NCI-H1048 (cell line): ENCODE data around the gene SMIM44.
A peak's percentile ranks its signal among the peaks of the same experiment; 100 is the strongest.

ENCODE experiments used
- DNase-seq: peaks from one replicate; lab custom pipeline; 2025; lab: John Stamatoyannopoulos, UW

The SMIM44 gene

DNA sequence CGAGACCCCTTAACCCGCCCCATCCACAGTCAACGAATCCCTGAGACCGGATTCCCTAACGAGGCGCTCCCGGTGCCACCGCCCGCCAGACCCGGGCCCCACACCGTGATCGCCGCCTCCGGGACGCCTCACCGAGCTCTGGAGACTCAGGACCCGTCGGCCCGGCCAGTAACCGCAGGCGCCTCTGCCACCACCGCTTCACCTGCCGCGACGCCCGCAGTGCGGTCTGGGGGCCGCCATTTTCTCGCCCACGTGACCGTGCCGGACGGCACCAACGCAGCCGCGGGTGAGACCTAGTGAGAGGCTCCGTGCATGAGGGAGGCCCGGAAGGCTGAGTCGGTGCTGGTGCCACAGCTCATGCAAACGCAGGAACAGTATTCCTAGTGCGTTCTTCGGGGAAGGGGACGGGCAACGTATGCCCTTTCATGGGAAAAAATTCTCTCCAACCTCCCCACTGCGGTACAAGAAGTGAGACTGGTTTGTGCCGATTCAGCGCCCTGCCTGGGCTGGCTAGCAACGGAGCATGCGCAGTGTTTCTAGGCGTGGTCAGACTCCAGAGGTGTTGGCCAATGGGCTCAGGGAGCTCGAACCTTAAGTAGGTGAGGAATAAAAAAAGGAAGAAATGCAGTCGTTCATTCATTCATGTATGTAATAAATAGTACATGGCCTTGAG, 17.3 kb upstream of the SMIM44 start, which contains the start of gene DOHH:
TSS of gene DOHH (minus strand) at position 246 of the 673 bp plus-strand sequence. CDS start 3,860 bp downstream, outside the sequence.
- DNase-seq = peak; percentile 88

DNA sequence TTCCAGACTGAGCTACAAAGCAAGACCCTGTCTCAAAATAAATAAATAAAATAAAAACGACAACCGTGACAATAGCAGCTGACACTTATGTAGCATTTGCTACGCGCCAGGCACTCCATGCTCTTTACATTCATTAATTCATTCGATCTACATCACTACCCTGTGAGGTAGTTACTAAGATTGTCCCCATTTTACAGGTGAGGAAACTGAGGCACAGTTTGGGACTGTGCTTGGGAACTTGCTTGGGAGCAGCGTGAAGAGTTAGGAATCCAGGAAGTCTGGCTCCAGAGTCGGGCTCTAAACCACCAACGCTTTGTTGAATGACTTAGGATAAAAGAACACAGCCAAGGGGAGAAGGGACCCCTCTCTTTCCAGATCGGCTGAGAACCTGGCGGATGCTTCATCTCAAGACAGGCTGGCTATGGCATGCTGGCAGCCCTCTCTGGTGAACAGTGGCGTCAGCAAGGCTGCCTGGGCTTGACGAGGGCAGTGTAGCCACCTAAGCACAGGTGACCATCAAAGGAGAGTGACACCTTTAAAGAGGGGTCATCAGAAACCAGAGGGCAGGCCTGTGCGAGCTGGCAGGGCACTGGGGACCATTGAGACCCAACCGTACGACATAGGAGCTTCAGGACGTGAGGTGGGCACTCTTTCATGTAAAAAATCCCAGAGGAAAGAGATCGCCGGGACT, 16.6 kb upstream of the SMIM44 start:
- DNase-seq = no peak

DNA sequence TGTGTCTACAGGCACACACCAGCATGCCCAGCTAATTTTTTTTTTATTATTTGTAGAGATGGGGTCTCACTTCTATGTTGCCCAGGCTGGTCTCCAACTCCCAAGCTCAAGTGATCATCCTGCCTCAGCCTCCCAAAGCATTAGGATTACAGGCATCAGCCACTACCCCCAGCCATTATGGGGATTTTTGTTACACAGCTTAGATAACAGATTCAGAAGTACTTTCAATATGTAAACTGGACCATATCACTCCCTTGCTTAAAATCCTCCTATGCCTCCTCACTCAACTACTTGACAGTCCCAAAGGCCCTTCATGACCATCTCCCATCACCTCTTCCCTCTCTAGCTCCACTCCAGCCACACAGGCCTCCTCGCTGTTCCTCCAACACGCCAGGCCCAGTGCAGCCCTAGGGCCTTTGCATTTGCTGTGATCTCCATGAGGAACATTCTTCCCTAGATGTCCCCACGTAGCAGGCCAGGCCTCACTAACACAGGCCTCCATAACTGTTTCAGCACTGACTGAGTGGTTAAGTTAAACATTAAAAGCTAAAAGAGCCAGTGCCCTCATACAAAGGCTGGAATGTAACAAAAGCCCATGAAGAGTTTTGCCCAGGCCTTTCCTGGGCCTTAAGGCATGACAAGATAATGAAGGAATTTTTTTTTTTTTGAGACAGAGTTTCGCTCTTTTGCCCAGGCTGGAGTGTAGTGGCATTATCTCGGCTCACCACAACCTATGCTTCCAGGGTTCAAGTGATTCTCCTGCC, 14.7 kb upstream of the SMIM44 start:
- no peak for DNase-seq

DNA sequence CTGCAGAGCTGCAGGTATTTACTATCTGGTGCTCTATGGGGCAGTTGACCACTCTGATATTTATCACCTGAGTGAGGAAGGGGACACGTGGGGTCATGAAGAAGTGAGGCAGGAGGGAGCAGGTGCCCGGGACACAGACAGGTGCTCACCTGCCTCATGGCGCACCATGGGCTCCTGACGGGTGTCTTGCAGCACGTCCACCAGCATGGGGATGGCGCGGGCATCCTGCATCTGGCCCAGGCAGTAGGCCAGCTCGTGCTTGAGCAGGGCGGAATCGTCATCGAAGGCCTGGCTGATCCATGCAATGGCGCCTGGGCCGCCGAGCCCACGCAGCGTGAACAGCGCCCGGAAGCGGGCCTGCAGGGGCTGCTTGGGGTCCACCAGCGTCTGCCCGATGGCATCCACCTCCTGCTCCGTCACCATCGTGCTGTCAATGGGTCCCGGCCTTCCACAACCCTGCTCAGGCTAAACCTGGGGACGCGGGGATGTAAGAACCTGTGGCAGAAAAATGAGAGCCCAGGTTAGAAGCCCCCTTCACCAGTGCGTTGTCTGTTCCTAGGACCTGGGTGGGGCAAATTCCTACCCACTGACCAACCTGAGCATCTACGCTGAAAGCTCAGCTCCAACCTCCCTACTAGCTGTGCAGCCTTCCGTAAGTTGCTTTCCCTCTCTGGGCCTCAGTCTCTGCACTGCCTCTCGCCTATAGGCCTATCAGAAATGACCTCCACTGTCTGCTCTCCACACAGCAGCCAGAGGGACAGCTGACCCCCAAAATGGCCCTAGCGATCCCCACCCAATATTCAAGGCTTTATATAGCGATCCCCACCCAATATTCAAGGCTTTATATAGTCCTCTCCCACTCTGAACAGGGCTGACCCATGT, 13.4 kb upstream of the SMIM44 start:
- no peak for DNase-seq

DNA sequence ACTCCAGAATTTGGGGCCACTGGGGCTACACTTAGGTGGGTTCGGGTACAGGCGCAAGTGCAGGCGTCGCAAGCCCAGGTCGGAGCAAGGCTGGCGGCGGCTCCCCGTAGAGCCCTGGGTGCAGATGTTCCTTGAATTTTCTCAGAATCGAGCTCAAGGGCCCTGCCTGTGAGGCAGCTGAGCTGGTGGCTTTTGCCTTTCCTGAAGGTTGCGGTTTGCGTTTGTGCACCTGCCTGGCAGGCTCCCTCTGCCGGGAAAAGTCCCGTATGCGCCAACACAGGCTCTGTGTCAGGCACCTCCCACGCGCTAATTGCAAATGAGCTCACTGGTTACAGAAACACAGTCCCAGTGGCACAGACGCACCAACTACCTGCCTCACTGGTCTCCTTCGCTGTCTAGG, 11.3 kb upstream of the SMIM44 start:
- no peak for DNase-seq

DNA sequence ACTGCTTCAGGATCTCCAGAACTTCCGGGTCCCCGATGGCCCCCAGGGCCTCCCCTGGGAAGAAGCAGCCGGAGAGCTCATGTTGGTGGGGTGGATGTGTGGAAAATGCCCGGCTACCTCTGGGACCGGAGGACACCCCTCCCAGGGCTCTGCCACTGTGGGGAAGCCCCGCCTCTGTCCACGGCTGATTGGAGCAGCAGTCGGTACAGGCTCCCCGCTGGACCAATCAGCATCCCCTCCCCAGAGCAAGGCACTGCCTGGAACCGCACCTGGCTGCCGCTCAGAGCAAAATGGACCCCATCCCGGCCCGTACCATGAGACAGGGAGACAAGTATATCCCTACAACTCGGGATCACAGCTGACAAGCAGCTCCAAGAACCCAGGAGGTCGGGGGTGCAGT, 10.8 kb upstream of the SMIM44 start:
- DNase-seq = no peak

DNA sequence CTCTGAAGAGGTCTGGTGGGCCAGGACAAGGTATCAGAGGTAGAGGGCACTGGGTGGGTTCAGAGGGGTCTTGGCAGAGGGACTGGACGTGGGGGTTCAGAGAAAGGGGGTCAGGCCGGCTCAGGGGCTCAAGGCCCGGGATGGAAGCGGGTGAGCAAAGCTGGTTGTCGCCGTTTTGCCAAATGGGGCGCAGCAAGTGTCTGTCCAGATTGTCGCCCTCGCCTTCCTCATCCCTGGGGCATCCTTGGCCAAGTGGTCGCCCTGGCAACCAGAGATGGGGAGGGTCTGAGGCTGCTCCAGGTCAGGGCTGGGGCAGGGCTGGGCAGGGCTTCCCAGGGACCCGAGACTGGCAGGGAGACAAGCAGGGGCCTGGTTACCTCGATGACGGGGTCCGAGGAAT, 10.4 kb upstream of the SMIM44 start:
- DNase-seq = no peak

DNA sequence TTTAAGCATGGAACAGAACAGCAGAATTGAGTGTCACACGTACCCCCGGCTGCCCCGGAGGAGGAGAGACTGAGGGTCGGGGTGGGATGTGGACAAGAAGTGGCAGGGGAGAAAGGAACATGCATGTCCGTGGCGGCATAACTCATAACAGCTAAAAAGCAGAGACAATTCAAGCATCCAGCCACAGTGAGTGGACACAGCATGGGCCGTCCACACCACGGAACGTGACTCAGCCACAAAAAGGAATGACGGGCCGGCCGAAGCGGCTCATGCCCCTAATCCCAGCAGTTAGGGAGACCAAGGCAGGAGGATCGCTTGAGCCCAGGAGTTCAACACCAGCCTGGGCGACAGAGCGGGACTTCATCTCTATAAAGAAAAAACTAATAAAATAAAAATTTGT, 9.7 kb upstream of the SMIM44 start:
- DNase-seq = no peak

DNA sequence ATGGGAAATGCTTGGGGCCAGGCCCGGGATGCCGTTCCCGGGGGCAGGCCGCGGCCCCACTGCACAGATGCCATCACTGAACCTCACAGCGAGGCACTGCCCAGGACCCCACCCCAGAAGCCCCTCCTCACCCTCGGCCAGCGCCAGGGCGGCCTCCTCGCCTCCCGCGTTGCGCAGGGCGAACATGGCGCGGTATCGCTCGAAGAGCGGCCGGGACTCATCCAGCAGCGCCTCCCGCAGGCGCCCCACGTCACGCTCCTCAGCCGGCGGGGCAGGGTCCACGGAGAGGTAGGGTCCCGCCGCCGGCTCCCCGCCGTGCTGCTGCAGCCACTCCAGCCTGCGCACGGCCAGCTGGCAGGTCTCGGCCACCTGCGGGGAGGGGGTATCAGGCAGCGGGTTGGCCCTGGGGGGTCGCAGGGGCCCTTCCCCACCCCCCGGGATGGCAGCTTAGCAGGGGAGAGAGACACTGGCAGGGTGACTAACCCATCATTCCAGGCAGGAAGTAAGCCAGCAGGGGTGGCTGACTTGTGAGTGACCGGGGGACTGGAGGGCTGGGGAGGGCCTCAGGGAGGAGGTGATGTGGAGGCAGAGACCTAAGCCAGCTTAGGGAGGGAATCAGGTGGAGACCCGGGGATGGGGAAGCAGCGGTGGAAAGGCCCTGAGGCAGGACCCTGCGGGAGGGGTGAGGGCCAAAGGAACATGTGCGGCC, 9.0 kb upstream of the SMIM44 start:
- DNase-seq = no peak

DNA sequence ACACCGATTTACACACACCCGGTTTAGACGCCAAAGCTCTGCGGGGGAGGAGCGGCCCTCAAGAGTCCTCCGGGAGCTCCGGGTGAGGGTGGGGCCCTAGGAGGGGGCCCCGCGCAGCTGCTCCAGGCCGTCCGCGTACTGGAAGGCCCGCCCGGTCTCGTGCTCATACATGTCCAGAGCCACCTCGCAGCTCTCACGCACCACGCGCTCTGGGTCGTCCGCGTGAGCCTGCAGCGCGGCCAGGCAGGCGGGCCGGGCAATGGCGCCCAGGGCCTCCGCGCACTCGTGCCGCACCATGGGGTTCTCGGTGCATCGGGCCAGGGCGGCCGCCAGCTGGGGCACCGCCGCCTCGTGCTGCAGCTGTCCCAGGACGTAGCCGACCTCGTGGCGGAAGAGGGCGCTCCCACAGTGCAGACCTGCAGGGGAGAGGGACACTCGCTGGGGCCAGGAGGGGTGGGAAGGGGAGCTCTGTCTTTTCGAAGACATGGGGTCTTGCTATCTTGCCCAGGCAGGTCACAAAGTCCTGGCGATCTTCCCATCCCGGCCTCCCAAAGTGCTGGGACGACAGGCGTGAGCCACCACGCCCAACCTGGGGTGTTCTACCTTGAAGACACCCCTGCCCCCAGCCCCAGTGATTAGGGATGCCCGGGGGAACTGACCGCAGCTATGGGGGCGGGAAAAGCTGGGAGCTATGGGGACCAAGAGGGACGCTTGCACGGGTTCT, 8.3 kb upstream of the SMIM44 start:
- no peak for DNase-seq

DNA sequence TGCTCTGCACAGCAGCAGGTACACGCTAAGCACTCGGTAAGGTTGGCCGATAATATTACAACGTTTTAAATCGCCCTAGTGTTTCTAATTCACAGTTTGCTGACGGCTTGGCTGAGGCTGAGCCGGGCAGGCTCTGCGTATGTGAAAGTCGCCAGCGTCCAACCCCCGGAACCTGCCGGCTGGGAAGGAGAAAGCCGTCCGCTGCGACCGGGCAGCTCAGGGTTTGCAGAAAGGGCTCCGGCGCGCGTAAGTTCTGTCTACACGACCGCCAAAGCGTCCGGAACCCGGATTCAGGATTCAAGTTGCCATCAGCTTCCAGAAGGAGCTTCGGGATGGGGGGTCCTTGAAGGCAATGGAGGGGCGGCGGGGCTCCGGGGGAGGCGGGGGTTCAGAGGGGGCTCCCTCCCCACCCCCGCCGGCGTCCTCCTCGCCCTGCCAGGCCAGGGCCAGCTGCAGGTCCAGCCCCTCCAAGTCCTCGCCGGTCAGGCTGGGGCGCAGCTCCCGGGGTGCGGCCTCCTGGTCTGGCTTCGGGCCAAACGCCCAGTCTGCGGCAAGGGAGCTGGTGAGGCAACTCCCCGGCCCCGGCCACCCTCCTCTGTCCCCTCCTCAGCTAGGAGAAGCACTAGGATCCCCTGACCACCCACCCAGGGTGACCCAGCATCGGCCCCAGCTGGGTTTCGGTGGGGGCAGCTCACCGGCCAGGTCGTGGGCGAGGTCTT, 575 bp downstream of the SMIM44 start:
- DNase-seq = no peak

DNA sequence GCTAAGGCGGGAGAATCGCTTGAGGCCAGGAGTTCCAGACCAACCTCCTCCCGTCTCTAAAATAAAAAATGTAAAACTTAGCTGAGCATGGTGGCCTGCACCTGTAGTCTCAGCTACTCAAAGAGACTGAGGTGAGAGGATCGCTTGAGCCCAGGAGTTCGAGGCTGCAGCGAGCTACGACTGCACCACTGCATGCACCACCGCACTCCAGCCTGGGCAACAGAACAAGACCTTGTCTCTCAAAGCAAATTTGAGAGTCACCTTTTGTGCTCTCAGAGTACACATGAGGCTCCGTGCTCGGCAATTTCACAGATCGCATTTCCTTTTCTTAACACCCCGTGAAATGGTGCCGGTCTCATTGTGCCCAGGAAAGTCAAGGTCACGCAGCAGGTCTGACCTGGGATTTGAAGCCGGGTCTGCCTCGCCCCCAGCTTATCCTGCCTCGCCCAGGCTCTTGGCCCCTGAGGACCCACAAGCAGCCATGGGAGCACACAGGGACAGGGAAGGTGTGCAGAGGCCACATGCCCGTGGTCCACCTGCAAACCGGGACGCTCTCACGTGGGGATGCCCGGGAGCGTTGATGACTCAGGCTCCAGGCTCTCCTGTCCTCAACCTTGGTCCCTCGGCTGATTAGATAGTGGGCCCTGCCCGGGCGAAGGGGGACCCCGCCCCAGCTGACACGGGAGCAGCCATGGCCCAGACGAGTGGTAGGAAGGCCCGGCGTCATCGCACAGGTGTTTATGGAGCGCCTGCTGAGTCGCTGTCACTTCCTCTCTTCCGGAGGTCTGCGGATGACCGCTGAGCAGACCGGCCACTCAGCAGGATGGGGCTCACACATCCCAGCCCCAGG, 1.8 kb downstream of the SMIM44 start:
- no peak for DNase-seq

DNA sequence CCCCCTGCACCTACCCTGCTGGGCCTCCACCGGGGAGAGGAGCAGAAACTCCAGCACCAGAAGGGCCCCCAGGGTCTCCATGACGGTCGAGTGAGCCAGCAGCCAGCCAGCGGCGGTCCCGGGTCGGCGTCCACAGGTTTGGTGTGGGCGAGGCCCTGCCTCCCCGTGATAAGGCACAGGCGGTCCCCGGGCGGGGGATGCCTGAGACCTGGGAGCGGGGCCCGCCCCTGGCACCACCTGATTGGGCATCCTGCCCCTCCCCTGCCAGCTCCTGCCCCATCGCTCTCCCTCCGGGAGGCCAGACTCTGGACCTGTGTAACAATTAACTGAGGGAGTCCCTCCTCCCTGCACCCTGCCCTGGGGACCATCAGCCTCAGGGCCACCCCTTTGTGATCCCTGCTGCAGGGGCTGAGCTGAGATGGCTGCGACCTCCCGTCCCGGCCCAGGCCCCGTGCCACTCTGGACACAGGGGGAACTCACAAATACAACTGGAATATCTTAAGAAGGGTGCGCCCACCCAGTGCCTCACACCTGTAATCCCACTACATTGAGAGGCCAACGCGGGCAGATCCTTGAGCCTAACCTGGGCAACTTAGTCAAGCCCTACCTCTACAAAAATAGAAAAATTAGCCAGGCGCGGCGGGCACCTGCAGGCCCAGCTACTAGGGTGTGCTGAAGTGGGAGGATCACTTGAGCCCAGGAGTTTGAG, 2.7 kb downstream of the SMIM44 start, which contains the start of gene SMIM24:
TSS of gene SMIM24 (minus strand) at position 143 of the 709 bp plus-strand sequence. CDS start at position 81, 62 bp downstream.
- DNase-seq = no peak

DNA sequence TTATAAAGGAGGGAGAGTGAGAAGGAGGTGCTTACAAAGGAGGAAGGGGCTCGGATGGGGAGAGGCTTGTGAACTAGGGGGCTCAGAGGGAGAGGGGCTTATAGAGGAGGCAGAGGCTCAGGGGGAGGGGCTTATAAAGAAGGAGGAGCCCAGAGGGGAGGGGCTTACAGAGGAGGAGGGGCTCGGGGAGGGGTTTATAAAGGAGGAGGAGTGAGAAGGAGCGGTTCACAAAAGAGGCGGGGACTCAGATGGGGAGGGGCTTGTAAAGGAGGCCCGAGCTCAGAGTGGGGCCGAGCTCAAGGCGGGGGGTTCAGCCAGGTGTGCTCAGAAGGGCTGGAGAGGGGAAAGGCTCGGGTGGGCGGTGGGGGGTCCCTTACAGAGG, 3.4 kb downstream of the SMIM44 start:
- no peak for DNase-seq

DNA sequence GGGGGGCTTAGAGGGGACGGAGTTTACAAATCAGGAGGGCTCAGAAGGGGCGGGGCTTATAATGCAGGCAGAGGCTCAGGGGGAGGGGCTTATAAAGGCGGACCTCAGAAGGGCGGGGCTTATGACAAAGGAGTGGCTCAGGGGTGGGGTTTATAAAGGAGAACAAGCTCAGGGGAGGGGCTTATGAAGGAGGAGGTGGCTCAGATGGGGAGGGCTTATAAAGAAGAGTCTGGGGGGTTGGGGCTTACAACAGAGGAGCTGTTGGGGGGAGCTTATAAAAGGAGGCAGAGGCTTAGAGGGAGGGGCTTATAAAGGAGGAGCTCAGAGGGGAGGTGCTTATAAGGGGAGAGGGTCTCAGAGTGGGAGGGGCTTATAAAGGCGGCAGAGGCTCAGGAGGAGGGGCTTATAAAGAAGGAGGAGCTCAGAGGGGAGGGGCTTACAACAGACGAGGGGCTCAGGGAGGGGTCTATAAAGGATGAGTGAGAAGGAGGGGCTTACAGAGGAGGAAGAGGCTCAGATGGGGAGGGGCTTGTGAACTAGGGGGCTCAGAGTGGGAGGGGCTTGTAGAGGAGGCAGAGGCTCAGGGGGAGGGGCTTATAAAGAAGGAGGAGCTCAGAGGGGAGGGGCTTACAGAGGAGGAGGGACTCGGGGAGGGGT, 3.9 kb downstream of the SMIM44 start:
- DNase-seq = no peak

DNA sequence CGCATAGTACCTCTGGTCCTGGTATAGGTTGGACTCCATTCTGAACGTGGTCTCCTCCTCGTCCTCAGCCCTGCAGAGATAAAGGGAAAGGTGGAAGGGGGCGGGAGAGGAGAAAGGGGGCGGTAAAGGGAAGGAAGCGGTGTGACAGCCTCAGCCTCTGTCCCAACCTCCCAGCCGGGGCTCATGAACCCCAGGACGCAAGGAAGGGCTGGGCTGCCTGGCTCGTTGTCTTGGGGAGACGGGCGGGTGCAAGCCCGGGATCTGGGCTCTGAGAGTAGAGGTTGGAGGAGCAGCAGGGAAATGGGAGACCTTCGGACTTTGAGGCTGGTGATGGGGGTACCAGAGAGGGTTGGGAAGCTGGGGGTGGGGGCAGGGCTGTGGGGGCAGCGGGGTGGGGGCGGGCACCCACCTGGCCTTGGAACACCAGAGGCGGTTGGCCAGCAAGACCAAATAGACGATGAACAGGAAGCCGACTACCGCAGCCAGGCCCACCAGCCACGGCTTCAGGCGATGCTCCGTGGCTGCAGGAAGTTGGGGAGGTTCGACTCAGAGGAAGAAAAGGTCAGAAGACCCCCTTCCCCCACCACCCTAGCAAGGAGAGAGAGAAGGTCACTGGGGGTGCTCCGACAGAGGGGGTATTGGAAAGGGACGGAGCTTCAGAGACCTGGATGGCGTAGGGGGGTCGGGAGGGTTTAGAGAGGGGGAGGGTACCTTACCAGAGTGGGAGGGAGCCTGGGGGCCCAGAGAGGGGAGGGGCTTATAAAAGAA, 4.6 kb downstream of the SMIM44 start:
- DNase-seq = no peak

DNA sequence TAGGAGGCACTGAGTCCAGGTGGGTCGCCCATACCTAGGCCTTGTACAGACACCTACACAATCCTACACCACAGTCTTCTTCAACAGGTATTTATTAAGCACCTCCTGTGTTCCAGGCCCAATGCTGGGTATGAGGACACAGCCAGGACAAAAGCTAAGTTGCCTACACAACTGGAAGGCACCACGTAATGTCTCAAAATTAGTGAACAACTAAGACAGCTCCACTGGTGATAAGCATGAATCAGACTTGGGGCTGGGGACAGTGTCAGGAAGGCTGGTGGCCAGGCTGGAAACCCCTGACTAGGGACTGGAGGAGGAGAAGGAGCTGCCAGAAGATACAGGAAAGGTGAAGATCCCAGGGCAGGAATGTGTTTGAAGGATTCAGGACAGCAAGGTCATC, 5.3 kb downstream of the SMIM44 start:
- DNase-seq = no peak
